NCI-H2107 treated with DMSO at 0.1 percent for 48 hours (cell line): ENCODE data around the gene CYTH4.
"Not testable (repeated sequence)": the region's sequence is repeated elsewhere in the genome, so short reads cannot be mapped to it uniquely, and the experiment has no call there.

Source experiments
- DNase-seq: peaks from one replicate; lab custom pipeline; 2025; ENCODE audit not compliant: unreplicated experiment; lab: John Stamatoyannopoulos, UW

Gene CYTH4, protein sequence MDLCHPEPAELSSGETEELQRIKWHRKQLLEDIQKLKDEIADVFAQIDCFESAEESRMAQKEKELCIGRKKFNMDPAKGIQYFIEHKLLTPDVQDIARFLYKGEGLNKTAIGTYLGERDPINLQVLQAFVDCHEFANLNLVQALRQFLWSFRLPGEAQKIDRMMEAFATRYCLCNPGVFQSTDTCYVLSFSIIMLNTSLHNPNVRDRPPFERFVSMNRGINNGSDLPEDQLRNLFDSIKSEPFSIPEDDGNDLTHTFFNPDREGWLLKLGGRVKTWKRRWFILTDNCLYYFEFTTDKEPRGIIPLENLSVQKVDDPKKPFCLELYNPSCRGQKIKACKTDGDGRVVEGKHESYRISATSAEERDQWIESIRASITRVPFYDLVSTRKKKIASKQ

DNA sequence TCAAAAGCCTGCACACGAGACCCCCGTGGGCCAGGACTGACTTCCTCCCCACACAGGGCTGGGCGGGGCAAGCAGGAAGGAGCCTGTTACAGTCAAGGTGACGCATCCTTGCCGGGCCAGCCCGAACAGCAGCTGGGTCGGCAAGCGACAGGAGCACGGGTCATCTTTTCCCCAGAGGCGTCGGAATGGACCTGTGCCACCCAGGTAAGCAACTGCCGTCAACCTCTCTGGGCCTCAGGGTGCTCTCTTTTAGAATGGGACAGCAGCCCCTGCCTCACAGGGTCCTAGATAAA lies at the start of gene CYTH4:
Gene CYTH4, plus strand, starts transcription at position 124 of the 293 bp plus-strand sequence. Its CDS starts 62 bp downstream, at position 186.
- DNase-seq = no peak

DNA sequence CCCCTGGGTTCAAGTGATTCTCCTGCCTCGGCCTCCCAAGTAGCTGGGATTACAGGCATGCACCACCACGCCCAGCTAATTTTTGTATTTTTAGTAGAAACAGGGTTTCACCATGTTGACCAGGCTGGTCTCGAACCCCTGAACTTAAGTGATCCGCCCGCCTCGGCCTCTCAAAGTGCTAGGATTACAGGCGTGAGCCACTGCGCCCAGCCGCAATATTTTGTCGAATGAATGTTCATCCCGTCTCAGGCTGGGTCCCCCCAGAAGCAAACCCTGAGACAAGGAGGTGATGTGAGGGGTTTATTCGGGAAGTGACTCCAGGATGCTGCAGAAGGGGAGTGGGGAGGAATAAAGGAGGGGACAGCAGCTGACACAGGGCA lies 48.9 kb upstream of the CYTH4 start:
- DNase-seq = not testable (repeated sequence)

DNA sequence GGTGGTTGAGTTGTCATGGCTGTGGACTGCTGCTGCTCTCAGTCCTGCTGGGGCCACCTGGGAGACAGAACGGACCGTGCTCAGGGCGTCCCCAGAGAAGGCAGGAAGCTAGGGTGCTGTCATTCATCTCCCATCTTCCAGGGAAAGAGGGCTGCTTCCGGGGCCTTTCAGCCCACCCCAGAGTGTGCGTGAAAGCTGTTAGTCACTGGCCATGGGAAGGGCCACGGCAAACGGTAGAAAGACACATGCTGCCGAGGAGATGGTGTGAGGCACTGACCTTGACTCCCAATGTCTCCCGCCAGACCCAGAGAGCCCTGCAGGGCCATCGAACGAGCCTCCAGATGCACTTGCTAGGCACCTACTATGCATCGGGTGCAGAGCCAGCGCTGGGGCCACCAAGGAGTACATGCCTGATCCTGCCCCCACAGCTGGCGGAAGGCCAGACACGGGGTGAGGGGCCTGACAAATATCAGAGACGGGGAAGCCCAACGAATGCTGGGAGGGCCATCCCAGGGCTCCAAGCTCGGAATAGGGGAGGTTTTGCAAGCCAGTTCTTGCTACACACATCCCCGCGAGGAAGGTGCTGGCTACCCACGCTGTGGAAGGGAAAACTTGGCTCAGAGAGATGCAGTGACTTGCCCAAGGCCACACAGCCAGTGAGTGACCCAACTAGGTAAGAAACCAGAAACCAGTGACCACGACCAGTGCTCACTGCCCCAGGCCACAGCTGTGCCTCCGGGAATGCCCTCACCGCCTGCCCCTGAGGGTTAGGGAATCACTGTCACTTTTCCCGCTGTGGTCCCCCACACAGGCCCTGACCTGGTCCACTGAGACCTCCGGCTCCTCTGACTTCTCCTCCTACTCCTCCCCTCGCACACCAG lies 48.3 kb upstream of the CYTH4 start:
- DNase-seq = no peak

DNA sequence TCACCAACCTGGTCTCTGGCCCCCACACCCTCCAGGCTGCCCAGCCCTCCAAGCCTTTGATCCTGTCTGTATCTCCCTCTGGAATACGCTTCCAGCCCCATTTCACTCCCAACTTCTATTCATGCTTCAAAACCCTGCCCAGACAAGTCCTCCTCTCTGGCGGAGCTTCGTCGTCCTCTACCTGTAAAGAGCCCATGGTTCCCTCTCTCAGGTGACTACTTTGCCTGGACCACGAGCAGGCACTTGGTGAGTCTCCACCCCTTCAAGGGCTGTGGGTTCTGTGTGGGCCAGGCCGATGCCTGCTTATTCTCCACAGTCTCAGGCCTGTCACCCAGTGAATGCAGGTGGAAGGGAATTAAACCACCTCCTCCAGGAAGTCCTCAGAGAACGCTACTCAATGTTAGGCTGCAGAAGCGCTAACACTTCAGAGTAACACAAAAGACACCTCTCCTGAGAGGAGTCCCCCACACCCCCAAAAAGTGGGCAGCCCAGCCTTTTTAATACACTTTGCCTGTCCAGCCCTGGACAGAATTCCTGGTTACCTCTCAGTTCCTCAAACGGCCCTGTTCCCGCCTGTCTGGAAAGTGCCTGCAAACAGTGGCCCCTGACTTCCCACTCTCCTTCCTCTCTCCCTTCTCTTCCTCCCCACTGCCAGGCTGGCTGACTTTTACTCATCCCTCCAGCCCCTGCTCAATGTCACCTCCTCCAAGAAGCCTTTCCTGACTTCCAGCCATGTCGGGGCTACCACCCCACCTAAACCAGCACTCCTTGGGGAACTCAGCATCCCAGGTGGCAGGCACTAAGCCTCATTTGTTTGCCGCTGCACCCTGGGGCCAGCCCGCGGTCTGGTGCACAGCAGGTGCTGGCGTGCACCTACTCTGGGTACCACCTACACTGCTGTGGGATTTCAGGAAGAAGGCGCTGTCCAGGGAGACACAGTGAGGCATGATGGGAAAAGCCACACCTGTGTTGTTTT lies 47.3 kb upstream of the CYTH4 start:
- no peak for DNase-seq

DNA sequence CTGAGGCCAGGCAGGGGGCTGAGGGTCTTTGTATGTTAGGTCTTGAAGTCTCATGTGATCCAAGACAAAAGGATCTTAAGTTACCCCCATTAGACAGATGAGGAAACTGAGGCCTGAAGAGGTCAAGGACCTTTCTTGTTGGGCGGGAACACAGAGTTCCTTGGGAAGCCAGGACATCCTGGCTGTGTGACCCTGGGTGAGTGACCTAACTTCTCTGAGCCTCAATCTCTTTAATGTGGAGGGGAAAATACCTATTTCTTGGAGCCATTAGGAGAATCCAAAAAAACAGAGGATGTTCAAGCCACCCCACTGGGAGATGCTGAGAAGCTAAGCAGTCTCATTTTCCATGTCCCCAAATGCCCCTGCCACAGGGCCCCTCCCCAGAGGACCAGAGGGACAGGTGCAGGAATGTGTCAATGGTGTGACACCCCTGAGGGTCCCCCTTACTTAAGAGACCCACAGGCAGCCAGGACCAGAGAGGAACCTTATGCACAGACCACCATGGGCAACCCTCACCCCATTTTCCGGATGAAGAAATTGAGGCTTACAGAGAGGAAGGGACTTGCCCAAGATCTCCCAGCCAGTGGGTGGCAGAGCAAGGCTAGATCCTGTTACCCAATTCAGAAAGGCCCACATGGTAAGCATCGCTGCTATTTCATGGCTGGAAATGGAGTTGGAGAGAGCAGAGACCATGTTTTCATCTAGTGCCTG lies 46.3 kb upstream of the CYTH4 start:
- no peak for DNase-seq

DNA sequence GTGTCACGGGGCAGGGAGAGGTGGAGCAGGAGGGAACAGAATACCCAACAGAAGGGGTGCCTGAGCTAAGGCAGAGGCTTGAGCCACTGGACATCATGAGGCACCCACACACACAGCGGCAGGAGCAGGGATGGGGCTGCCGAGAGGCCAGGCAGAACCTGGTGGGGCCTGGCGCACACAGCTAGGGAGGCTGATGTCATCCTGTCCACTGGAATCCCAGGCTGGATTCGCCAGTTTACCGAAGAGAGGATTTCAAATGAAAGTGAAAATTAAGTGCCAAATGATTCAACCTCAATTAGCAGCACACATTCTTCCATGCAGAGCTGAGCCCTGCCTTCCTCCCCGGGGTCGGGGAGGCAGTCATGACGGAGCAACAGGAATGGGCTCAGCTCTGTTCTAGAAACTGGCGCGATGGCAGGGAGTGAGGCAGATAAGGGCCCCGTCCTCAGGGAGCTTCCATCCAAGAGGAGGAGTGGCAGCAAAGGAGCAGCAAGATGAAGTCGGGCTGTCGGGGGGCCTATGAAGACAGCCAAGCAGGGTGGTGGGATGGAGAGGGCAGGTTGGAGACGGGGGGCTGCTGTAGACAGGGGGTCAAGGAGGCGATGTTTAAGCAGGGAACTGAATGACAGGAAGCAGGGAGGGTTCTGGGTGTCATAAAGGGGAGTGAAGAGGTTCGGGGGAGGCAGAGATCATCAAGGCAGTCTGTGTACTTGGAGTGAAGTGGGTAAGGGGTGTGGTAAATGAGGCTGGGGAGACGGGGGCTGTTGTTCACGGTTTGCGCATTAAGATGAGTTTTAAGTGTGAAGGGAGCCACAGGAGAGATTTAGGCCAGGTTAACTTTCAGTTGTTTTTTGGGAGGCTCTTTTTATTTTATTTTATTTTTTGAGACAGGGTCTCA lies 44.7 kb upstream of the CYTH4 start:
- no peak for DNase-seq

DNA sequence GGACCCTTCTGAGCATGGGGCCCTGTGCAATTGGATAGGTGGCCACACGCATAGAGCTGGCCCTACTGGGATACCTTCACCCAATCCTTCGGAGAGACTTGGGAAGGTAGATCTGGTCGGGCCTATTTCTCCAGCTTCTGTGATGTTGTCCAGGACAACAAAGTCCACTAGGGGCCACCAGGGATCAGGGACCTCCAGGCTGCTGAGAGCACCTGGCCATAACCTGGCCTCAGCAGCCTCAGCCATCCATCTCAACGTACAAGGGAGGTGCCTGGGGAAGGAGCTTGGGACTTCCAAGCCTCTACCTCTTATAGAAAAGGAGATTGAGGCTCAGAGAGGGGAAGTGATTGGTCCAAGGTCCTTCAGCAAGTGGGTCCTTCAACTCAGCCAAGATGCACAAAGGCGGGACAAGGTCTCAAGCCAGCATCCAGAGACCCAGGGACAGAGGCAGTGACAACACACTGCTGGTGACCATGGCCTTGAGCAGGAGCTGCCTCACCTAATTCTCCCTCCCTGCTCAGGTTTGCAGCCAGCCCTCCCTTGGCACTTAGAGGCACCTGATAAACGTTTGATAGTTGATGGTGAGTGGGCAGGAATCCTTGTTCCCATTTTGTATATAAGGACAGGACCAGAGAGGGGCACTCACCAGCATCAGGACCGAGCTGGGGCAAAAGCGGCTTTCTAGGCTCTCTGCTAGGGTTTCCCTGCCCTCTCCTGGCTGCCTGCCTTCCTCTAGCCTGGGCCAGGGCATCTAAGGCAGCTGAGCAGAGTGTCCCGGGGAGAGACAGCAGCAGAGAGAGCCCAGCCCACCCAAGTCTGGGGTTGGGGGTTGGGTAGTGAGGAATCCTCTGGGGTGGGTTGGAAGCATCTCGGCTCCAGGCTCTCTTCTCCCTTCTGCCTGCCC lies 42.7 kb upstream of the CYTH4 start:
- no peak for DNase-seq

DNA sequence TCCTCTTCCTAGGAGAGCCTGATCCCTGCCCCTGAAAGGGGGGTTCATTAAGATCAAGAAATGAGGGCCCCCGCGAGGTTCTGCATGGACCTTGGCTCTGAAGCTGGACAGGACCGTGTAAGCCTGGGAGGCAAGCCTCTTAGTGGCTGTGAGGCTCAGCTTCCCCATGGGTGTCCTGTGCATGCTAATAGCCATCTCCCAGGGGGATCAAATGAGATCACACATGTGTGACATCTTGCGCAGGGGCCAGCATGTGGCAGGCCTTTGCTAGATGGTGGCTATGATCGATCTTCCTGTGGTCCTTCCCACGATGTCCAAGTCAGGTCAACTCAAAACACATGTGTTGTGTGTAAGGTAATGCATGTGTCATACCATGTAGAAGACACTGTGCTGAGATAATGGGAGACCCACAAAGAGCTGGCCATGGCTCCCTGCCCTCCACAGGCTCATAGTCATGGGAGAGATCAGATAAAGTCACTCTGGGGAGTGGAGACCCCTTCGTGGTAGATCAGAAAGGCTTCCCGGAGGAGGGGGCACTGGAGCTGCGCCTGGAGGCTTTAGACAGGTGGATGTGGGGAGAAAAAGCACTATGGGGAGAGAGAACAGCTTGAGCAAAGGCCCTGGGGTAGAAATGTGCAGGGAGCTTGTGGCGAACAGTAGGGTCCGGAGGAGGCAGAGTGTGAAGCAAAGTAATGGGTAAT lies 41.9 kb upstream of the CYTH4 start:
- DNase-seq = no peak

DNA sequence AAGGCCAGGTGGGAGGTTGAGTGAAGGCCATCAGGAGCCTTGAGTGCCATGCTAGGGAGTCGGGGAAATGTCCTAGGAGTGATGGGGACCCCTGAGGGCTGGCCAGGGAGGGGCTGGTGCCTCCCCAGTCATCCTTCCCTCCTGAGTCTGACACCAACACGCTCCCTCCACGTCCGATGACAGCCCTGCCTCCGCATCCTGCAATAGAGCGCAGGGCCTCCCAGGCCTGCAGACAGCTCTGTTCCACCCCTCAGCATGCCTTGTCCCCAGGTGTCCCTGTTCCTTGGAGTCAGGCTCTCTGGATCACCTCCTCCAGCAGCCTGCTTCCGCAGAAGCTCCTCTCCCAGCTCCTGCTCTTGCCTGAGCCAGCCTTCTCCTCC lies 41.4 kb upstream of the CYTH4 start:
- no peak for DNase-seq

DNA sequence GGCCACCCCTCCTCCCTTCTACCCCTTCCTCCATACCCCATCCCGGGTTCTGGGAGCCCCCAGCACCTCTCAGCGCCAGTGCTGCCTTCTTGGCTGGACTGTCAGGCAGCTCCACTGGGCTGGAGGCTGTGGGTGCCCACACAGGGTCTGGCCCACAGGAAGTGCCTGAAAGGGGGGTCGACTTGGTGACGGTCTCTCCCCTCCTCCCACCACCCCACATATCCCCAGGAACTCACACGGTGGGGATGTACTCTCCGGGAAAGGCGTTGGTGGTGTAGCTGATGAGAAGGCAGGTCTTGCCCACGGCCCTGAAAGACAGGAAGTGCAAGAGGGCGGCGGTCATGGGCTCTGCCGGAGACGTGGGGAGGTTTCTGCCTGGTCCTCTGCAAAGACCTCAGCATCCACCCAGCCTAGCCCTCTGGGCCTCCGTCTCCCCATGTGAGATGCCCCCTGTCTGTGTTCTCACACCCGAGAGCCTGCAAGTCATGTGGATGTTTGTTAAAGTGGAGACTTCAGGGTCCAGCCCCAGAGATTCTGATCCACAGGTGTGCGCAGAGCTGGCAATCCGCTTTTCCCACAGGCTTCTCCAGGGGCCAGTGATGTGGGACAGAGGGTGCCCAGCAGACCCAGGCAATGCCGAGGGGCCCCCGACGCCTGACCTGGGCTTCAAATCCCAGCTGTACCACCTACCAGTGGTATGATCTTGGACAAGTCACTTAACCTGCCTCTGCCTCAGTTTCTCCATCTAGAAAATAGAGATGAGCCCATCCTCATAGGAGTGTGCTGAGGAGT lies 40.8 kb upstream of the CYTH4 start:
- DNase-seq = no peak

DNA sequence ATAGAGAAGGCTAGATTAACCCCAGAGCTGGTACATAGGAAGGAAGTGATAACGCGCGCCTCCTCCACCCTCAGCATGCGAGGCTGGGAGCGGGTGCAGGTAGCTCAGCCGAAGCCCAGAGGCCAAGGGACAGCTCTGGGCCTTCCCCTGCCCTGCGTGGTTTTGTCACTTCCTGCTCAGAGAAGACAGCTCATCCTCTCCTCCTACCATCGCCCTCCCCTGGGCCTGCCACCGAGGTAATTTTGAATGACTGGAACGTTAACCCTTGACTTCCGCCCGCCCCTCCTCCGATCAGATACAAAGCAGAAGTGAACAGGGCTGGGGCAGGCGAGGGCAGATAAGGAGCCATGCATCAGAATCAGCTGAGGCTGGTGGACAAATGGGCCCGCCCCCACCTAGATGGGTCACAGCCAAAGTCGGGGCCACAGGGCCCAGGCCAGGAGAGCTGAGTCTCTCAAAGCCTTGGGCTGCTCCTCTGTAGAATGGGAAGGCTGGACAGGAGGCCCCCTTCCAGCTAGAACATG lies 39.9 kb upstream of the CYTH4 start:
- DNase-seq = no peak

DNA sequence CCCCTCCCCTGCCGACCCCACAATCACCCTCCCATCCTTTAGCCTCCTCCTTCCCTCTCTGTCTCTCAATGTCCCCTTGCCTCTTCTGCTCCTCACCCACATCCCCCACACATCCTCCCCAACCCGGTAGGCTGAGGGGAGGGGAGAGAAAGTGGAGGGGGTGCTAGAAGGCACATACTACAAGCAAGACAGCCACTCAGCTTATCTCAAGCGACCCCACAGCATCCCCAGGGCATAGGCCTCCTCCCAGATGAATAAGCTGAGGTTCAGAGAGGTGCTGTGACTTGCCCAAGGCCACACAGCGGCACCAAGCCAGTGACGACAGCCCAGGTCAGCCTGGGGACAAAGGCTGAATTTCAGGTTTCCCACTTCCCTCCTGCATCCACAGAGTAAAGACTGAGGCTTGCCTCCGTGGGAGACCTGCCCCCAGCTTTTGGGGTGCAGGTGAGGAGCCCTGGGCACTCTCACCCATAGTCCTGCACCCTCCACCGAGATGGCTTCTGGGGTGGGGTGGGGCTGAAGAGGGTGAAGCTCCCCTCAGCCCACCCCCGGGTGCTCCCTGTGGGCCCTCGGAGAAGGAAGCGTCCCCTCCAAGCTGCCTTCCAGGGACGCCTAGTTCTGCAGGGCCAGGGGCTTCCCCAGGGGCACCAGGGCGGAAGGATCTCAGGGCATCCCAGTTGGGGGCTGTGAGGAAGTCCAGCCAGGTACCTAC lies 38.8 kb upstream of the CYTH4 start:
- DNase-seq = no peak

DNA sequence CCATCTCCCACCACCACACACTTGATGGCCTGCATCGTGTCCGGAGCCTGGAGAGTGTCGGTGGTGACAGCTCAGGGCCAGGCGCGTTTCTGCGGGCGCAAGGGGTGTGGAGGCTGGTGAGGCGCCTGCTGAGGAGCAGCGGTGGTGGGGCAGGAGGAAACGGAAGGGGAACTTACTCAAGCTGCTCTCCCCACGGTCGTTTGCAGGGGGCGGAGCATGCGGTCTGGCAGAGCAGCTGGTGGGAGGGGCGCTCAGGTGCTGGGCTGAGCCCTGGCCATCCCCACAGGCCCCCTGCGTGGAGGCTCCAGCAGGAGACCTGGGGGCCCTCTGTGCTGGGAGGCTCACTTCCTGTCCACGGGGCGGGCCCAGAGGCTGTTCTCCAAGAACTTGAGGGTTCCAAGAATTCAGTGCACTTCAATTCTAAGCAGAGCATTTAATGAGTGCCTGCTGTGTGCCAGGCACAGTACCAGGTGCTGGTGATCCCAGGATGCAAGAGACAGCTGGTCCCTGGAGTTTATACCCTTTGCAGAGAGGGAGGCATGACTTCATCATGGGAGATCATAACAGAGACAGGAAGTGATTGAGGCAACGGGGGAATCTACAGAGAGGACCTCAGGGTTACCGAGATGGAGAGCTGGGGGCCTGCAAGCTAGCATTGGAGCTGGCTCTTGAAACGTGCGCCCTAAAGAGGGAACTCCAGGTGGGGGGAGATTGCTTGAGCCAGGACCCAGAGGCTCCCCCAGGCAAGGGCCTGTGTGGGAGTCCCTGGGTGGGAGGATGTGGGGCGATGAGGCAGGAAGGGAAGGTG lies 38.0 kb upstream of the CYTH4 start, which contains the start of gene RAC2:
Gene RAC2, minus strand, starts transcription at position 156 of the 808 bp plus-strand sequence. Its CDS starts 121 bp downstream, at position 35.
- peak; percentile 36 for DNase-seq

DNA sequence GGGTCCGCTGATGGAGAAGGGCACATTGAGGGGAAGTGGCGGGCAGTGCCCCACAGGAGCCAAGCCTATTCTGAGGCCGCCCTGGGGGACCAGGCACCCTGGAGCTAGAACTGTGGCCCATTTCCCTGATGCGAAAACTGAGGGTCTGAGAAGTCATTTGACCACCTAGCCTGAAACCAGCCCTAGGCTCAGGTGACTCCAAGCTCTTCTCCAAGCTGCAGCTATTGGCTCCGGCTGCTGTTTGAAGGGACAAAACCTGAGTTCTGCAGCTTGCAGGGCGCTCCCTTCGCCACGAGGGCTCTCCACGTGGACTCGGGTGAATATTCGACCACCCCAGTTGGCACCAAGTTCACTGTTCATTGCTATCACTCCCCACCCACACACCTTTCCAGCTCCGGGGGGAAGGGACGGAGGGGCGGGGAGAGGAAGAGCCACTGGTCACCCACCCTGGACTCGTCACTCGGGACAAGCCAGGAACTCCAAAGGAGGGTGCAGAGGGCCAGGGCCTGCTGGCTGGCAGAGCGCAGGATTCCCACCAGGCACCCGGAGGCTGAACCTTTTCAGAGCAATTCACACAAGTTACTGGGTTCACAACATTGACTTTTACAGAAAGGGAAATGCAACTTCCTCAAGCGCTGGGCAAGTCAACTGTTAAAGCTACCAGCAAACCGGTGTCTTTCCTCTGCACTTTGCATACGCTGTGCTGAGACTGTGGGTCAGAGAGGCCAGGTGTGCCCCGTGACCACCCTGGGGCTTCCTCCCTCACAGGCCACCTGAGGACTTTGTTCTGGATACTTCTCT lies 37.2 kb upstream of the CYTH4 start:
- no peak for DNase-seq

DNA sequence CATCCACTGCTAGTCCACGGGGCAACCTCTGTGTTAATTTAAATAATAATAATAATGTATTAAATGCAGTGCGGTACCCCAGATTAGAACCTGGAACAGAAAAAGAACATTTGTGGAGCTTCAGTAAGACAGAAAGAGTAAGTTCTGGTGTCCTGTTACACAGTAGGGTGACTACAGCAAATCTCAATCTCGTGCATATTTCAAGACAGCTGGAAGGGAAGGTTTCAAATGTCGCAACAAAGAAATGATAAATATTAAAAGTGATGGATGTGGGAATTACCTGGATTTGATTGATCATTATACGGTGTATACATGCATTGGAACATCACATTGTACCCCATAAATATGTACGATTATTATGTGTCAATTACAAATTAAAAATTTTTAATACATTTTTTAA lies 36.6 kb upstream of the CYTH4 start:
- no peak for DNase-seq
